K562 (cell line): ENCODE results near the gene CCDC88C. TPM values are rescaled to one million over a fixed set of nuclear protein-coding genes. Genes with fewer than 3 reads are reported as not detected.

ENCODE experiments used
- ATAC-seq: fragments of 200-7000 bp; cut with Tn5 transposase; 3 replicates; pipeline ENCODE4 v1.9.1; 2020; ENCODE audit warnings: moderate library complexity
- BruUV-seq: library from RNA; stranded (reverse); fragments of 400-500 nt; replicated peaks from 2 replicates; lab custom pipeline; 2021; lab: Mats Ljungman, UMichigan
- CTCF ChIA-PET: fragments of 300-600 bp; formaldehyde crosslinking; extraction: SDS; loops from one replicate; lab custom pipeline; 2021; ENCODE audit warnings: low intra/inter-chr PET ratio; lab: Yijun Ruan, JAX
- POLR2A ChIA-PET: fragments of 300-600, 350-650 bp; sonication (Branson Sonifier 250); formaldehyde crosslinking; extraction: SDS; loops from one replicate; lab custom pipeline; 2021; ENCODE audit warnings: antibody characterized with exemption, inconsistent platforms; lab: Yijun Ruan, JAX
- DNase-seq, 4 experiments: peaks; one replicate each; pipeline versions ENCODE4 v3.0.0 to v3.0.0-alpha.2; 2011 to 2018; ENCODE audit warnings: low spot score in 3 of 4, mixed read lengths in 3 of 4; ENCODE audit errors: extremely low read depth in 1 of 4
- FAIRE-seq: peaks from 2 replicates; lab custom pipeline; 2011; peaks lifted over from hg19 to GRCh38; lab: Jason Lieb, UNC
- H2AFZ ChIP-seq: 2 replicates; pipeline ENCODE4 v1.6.0; 2011; ENCODE audit warnings: low read depth, low read length, control low read depth, inconsistent platforms
- H3K27ac ChIP-seq: fragments of 200-600 bp; 3 replicates; pipeline ENCODE4 v1.8.0; 2011; ENCODE audit warnings: low read depth, mild to moderate bottlenecking, control low read depth, inconsistent platforms, low read length, moderate library complexity, mixed read lengths; ENCODE audit errors: extremely low read depth
- H3K27me3 ChIP-seq, 2 experiments: fragments of 300-600 bp in 1 of 2; 2 replicates in 1 of 2; 3 replicates in 1 of 2; pipeline versions ENCODE4 v1.6.0 to v1.8.0; 2011; ENCODE audit warnings: inconsistent platforms in 2 of 2, low read length in 2 of 2, mild to moderate bottlenecking in 1 of 2, mixed read lengths in 1 of 2, moderate library complexity in 1 of 2; ENCODE audit not compliant: control insufficient read depth in 2 of 2, insufficient read depth in 2 of 2
- H3K36me3 ChIP-seq: fragments of 300-600 bp; 3 replicates; pipeline ENCODE4 v1.8.0; 2011; ENCODE audit warnings: mild to moderate bottlenecking, low read length, inconsistent platforms; ENCODE audit not compliant: control insufficient read depth, insufficient read depth
- H3K4me1 ChIP-seq, 2 experiments: fragments of 200-600 bp in 1 of 2; replicated peaks in 1 of 2; 2 replicates in 1 of 2; 3 replicates in 1 of 2; pipeline versions ENCODE4 v1.5.1 to v1.8.0; 2011; ENCODE audit warnings: inconsistent platforms in 2 of 2, low read length in 2 of 2, mild to moderate bottlenecking in 1 of 2, mixed read lengths in 1 of 2, moderate library complexity in 1 of 2; ENCODE audit not compliant: control insufficient read depth in 2 of 2, insufficient read depth in 2 of 2
- H3K4me2 ChIP-seq: 2 replicates; pipeline ENCODE4 v1.6.1; 2011; ENCODE audit warnings: low read length, control low read depth, inconsistent platforms, mixed read lengths; ENCODE audit not compliant: insufficient read depth
- H3K4me3 ChIP-seq: fragments of 200-600 bp; sonication (generic), shearing (Covaris generic); 2 replicates; pipeline ENCODE4 v1.5.1; 2016; ENCODE audit warnings: control low read depth, inconsistent platforms
- H3K79me2 ChIP-seq: fragments of 200-600 bp; 3 replicates; pipeline ENCODE4 v1.8.0; 2011; ENCODE audit warnings: low read length, inconsistent platforms; ENCODE audit not compliant: control insufficient read depth, insufficient read depth
- H3K9ac ChIP-seq, 2 experiments: 2 replicates each; pipeline versions ENCODE4 v1.6.0 to v1.6.1; 2011; ENCODE audit warnings: low read depth in 2 of 2, low read length in 2 of 2, control low read depth in 1 of 2, inconsistent platforms in 1 of 2, mild to moderate bottlenecking in 1 of 2, mixed read lengths in 1 of 2; ENCODE audit not compliant: insufficient read depth in 1 of 2
- H3K9me1 ChIP-seq: one replicate; pipeline ENCODE4 v1.6.0; 2011; ENCODE audit warnings: inconsistent platforms, mild to moderate bottlenecking, low read length, moderate library complexity; ENCODE audit not compliant: control insufficient read depth, insufficient read depth
- H3K9me3 ChIP-seq: replicated peaks from 2 replicates; pipeline ENCODE4 v1.5.1; 2011; ENCODE audit warnings: low read depth, low read length, inconsistent platforms; ENCODE audit not compliant: control insufficient read depth, insufficient read depth
- H4K20me1 ChIP-seq: replicated peaks from 2 replicates; pipeline ENCODE4 v1.6.1; 2011; ENCODE audit warnings: low read length, inconsistent platforms, mixed read lengths; ENCODE audit not compliant: control insufficient read depth, insufficient read depth
- CREBBP ChIP-seq: IDR thresholded peaks from one replicate; pipeline ENCODE4 v1.6.1; 2012; ENCODE audit warnings: low read depth, mild to moderate bottlenecking, control low read depth, inconsistent platforms, low read length
- ESRRA ChIP-seq: fragments of 450-650 bp; IDR thresholded peaks from 2 replicates; pipeline ENCODE4 v1.6.1; 2014; ENCODE audit warnings: low read depth, mild to moderate bottlenecking, moderate library complexity, borderline replicate concordance
- HDAC8 ChIP-seq: fragments of 450-650 bp; IDR thresholded peaks from 2 replicates; pipeline ENCODE4 v1.6.1; 2016; ENCODE audit warnings: mild to moderate bottlenecking, missing genetic modification characterization, moderate library complexity, missing compliant biosample characterization
- KDM1A ChIP-seq, 2 experiments: fragments of 450-650 bp; IDR thresholded peaks; 2 replicates each; pipeline ENCODE4 v1.6.1; 2016; ENCODE audit warnings: mild to moderate bottlenecking in 2 of 2
- KLF16 ChIP-seq: IDR thresholded peaks from 2 replicates; pipeline ENCODE4 v1.6.1; 2016; ENCODE audit warnings: antibody characterized with exemption
- MCM5 ChIP-seq: fragments of 450-650 bp; IDR thresholded peaks from 2 replicates; pipeline ENCODE4 v1.6.1; 2016; ENCODE audit warnings: low read depth
- MTF1 ChIP-seq: fragments of 250-450 bp; sonication (Bioruptor Pico); IDR thresholded peaks from 2 replicates; pipeline ENCODE4 v1.9.0; 2021; ENCODE audit warnings: moderate library complexity, mild to moderate bottlenecking, inconsistent platforms, borderline replicate concordance
- POLR2B ChIP-seq: fragments of 450-650 bp; IDR thresholded peaks from 2 replicates; pipeline ENCODE4 v1.6.1; 2018; ENCODE audit warnings: low read depth; ENCODE audit not compliant: partially characterized antibody
- PRMT5 ChIP-seq: sonication (generic); formaldehyde crosslinking; IDR thresholded peaks from 2 replicates; pipeline ENCODE4 v1.5.0; 2020; ENCODE audit warnings: missing genetic modification reagents
- STAT5B ChIP-seq: fragments of 250-450 bp; sonication (Bioruptor Pico); IDR thresholded peaks from 2 replicates; pipeline ENCODE4 v1.8.0; 2021; ENCODE audit warnings: mild to moderate bottlenecking, inconsistent platforms
- TAF15 ChIP-seq: fragments of 200-400 bp; formaldehyde crosslinking; IDR thresholded peaks from 2 replicates; pipeline ENCODE4 v1.6.1; 2017; ENCODE audit warnings: mild to moderate bottlenecking, low read depth, low read length, moderate library complexity
- ZFX ChIP-seq: sonication (generic); formaldehyde crosslinking; IDR thresholded peaks from 2 replicates; pipeline ENCODE4 v1.8.0; 2022; ENCODE audit warnings: mild to moderate bottlenecking, missing genetic modification reagents, moderate library complexity
- ZNF3 ChIP-seq: fragments of 250-450 bp; sonication (Bioruptor Pico); IDR thresholded peaks from 2 replicates; pipeline ENCODE4 v1.5.0; 2021; ENCODE audit warnings: mild to moderate bottlenecking, moderate library complexity
- ZNF311 ChIP-seq: fragments of 250-450 bp; sonication (Bioruptor Pico); IDR thresholded peaks from 2 replicates; pipeline ENCODE4 v1.4.0; 2020; ENCODE audit warnings: mild to moderate bottlenecking, moderate library complexity
- ZNF436 ChIP-seq: fragments of 250-450, 450-650 bp; sonication (Bioruptor Pico); formaldehyde crosslinking; IDR thresholded peaks from 2 replicates; pipeline ENCODE4 v1.7.0; 2020; ENCODE audit warnings: mild to moderate bottlenecking
- ZNF561 ChIP-seq: fragments of 450-650 bp; formaldehyde crosslinking; conservative IDR thresholded peaks from 2 replicates; pipeline ENCODE4 v1.4.0; 2020; ENCODE audit warnings: mild to moderate bottlenecking, moderate library complexity
- WGBS: fragments of 100-300 bp; shearing (Covaris generic); methylation state at CpG from one replicate; pipeline ENCODE4 v1.1.6; 2016; ENCODE audit warnings: low coverage, mixed read lengths; ENCODE audit not compliant: insufficient coverage; ENCODE audit errors: missing lambda C conversion rate; 5-methylcytosine and 5-hydroxymethylcytosine counted together
- in situ Hi-C: fragments of 300-500 bp; cut with MboI; formaldehyde crosslinking; loops from 4 replicates; pipeline ENCODE4 v1.15.0; 2018; ENCODE audit warnings: inconsistent platforms, mixed read lengths
- intact Hi-C: fragments of 100-400 bp; cut with micrococcal nuclease; formaldehyde crosslinking; loops from 2 replicates; pipeline ENCODE4 v1.14.2; 2022
- polyA plus RNA-seq, 8 experiments: library from polyadenylated mRNA; depleted of rRNA in 4 of 8; stranded (reverse) in 5 of 8; unstranded in 3 of 8; fragments of >200 nt; fragmentation: Nextera tagmentation in 2 of 8; fragmentation: Illumina TruSeq in 1 of 8; extraction: Ambion mirVana in 2 of 8; extraction: Trizol in 1 of 8; gene quantifications; 2 replicates each; pipeline versions ENCODE4 v1.2.1 to v1.2.3, GENCODE V29; 2011 to 2014; ENCODE audit warnings: inconsistent platforms in 1 of 8, missing spikeins in 1 of 8
- total RNA-seq, 7 experiments: library from RNA; depleted of rRNA in 6 of 7; stranded (reverse); fragments of >200 nt in 6 of 7; fragmentation: Illumina TruSeq in 2 of 7; extraction: Trizol in 2 of 7; gene quantifications; 2 replicates each; pipeline versions ENCODE4 v1.2.1 to v1.2.3, GENCODE V29; 2011 to 2021; ENCODE audit warnings: low replicate concordance in 1 of 7
- TF ChIP-seq, protein P1 (sequence below): sonication (generic); formaldehyde crosslinking; IDR thresholded peaks from 2 replicates; pipeline ENCODE4 v1.8.1; 2023; ENCODE audit warnings: mild to moderate bottlenecking, missing genetic modification reagents
- TF ChIP-seq, protein P2 (sequence below): fragments of 450-650 bp; formaldehyde crosslinking; IDR thresholded peaks from 2 replicates; pipeline ENCODE4 v1.4.0; 2020; ENCODE audit warnings: mild to moderate bottlenecking, moderate library complexity
- TF ChIP-seq, protein P3 (sequence below), 2 experiments: fragments of 450-650 bp; conservative IDR thresholded peaks; 2 replicates each; pipeline ENCODE4 v1.6.1; 2017; ENCODE audit warnings: mild to moderate bottlenecking in 2 of 2, moderate library complexity in 2 of 2
- TF ChIP-seq, protein P4 (sequence below): sonication (generic); formaldehyde crosslinking; IDR thresholded peaks from 2 replicates; pipeline ENCODE4 v1.8.0; 2022; ENCODE audit warnings: mild to moderate bottlenecking, missing genetic modification reagents

CCDC88C gene
- total and polyA plus RNA-seq, 9 of the 15 experiments (the other 6 are each of a cell fraction or from before 2014, with no cell fraction given): 0.62 to 22.5 (median 10.7) TPM

- no peak for TF ChIP-seq POLR2B
- TF ChIP-seq CREBBP: no peak
- TF ChIP-seq, protein P1, sequence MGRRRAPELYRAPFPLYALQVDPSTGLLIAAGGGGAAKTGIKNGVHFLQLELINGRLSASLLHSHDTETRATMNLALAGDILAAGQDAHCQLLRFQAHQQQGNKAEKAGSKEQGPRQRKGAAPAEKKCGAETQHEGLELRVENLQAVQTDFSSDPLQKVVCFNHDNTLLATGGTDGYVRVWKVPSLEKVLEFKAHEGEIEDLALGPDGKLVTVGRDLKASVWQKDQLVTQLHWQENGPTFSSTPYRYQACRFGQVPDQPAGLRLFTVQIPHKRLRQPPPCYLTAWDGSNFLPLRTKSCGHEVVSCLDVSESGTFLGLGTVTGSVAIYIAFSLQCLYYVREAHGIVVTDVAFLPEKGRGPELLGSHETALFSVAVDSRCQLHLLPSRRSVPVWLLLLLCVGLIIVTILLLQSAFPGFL: no peak
- no peak for TF ChIP-seq ZNF311
Measured at GRCh38 chr14:91294153-91294552, 123.5 kb downstream of the CCDC88C start (continued).

GRCh38 chr14:91293281-91293680 is 124.3 kb downstream of the CCDC88C start:
- no peak overlapping the region for H3K27ac ChIP-seq
- H3K79me2 ChIP-seq: no peaks in the 10 kb centered on the region
- FAIRE-seq: no peak
- ATAC-seq: no peak
- H3K4me3 ChIP-seq: no peak overlapping the region
- H3K9ac ChIP-seq: no peak overlapping the region
- ChIA-PET POLR2A (no interaction called here), CTCF (no interaction called here)
- intact Hi-C loops (no loop called here), in situ Hi-C loops (no loop called here)
- H2AFZ ChIP-seq: no peak overlapping the region
- no TSS peak for BruUV-seq
- peaks cover 58% of the 10 kb centered on the region; the same call in 1 of the 3 replicates for H3K36me3 ChIP-seq
- H4K20me1 ChIP-seq: no peaks in the 10 kb centered on the region
- DNase-seq: no peak
- no peaks in the 10 kb centered on the region for H3K9me3 ChIP-seq
- WGBS: 39% methylated on average over 4 of the region's 12 CpGs
- H3K4me1 ChIP-seq: no peaks in the 10 kb centered on the region; a peak in 1 of 5 replicates
- no peak overlapping the region for H3K4me2 ChIP-seq
- H3K27me3 ChIP-seq: no peaks in the 10 kb centered on the region
- no peaks in the 10 kb centered on the region for H3K9me1 ChIP-seq
- TF ChIP-seq ZNF3 (no peak), ZNF561 (CRISPR knock-in tag) (no peak), MCM5 (no peak), KLF16 (no peak), KDM1A (IDR thresholded peaks at IDR 0.05) (no peak), ZNF436 (CRISPR knock-in tag) (no peak), HDAC8 (no peak), STAT5B (CRISPR knock-in tag) (no peak), TAF15 (no peak), ZFX (CRISPR knock-in tag) (no peak), PRMT5 (CRISPR knock-in tag) (no peak), ESRRA (no peak), MTF1 (no peak)
- TF ChIP-seq, protein P2, sequence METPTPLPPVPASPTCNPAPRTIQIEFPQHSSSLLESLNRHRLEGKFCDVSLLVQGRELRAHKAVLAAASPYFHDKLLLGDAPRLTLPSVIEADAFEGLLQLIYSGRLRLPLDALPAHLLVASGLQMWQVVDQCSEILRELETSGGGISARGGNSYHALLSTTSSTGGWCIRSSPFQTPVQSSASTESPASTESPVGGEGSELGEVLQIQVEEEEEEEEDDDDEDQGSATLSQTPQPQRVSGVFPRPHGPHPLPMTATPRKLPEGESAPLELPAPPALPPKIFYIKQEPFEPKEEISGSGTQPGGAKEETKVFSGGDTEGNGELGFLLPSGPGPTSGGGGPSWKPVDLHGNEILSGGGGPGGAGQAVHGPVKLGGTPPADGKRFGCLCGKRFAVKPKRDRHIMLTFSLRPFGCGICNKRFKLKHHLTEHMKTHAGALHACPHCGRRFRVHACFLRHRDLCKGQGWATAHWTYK (CRISPR knock-in tag): no peak
- TF ChIP-seq, protein P3, sequence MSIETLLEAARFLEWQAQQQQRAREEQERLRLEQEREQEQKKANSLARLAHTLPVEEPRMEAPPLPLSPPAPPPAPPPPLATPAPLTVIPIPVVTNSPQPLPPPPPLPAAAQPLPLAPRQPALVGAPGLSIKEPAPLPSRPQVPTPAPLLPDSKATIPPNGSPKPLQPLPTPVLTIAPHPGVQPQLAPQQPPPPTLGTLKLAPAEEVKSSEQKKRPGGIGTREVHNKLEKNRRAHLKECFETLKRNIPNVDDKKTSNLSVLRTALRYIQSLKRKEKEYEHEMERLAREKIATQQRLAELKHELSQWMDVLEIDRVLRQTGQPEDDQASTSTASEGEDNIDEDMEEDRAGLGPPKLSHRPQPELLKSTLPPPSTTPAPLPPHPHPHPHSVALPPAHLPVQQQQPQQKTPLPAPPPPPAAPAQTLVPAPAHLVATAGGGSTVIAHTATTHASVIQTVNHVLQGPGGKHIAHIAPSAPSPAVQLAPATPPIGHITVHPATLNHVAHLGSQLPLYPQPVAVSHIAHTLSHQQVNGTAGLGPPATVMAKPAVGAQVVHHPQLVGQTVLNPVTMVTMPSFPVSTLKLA (conservative IDR thresholded peaks at IDR 0.05): no peak
- TF ChIP-seq, protein P4, sequence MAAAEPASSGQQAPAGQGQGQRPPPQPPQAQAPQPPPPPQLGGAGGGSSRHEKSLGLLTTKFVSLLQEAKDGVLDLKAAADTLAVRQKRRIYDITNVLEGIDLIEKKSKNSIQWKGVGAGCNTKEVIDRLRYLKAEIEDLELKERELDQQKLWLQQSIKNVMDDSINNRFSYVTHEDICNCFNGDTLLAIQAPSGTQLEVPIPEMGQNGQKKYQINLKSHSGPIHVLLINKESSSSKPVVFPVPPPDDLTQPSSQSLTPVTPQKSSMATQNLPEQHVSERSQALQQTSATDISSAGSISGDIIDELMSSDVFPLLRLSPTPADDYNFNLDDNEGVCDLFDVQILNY (CRISPR knock-in tag): no peak
